Measurements from ENCODE around the gene FBP1.
"Not testable (repeated sequence)": the region's sequence is repeated elsewhere in the genome, so short reads cannot be mapped to it uniquely, and the experiment has no call there.

FBP1 gene

GRCh38 chr9:94612071-94612470, 27.2 kb downstream of the FBP1 start:
- no peak for DNase-seq

GRCh38 chr9:94611638-94612068, 27.7 kb downstream of the FBP1 start:
- no peak for DNase-seq

GRCh38 chr9:94610181-94610606, 29.1 kb downstream of the FBP1 start:
- DNase-seq, result no peak

- no peak for DNase-seq
These were observed 32.0 kb downstream of the FBP1 start for GRCh38 chr9:94607423-94607691.

- no peak for DNase-seq
These were observed 32.5 kb downstream of the FBP1 start for GRCh38 chr9:94606646-94607422.

- peak; percentile 64 for DNase-seq
These were observed 35.8 kb downstream of the FBP1 start for GRCh38 chr9:94603259-94604160.

GRCh38 chr9:94602666-94603065, 36.7 kb downstream of the FBP1 start:
- no peak for DNase-seq

- no peak for DNase-seq
These were observed 38.6 kb downstream of the FBP1 start for GRCh38 chr9:94600715-94601114.

GRCh38 chr9:94600258-94600657, 39.1 kb downstream of the FBP1 start:
- no peak for DNase-seq

GRCh38 chr9:94599102-94599501, 40.2 kb downstream of the FBP1 start:
- no peak for DNase-seq

GRCh38 chr9:94593459-94594345, 45.6 kb downstream of the FBP1 start, which contains the start of gene FBP2:
Gene FBP2 (minus strand): TSS chr9:94593824. CDS start chr9:94593726, 98 bp downstream.
- DNase-seq, result no peak

GRCh38 chr9:94592683-94593082, 46.6 kb downstream of the FBP1 start:
- DNase-seq, result not testable (repeated sequence)

GRCh38 chr9:94591876-94592275, 47.4 kb downstream of the FBP1 start:
- DNase-seq, result no peak

GRCh38 chr9:94591046-94591545, 48.2 kb downstream of the FBP1 start:
- DNase-seq, result not testable (repeated sequence)

- DNase-seq, result no peak
These were observed 50.6 kb downstream of the FBP1 start for GRCh38 chr9:94588681-94589080.

- peak; percentile 47 for DNase-seq
These were observed 52.5 kb downstream of the FBP1 start for GRCh38 chr9:94586814-94587213.

- DNase-seq, result peak; percentile 54
These were observed 53.0 kb downstream of the FBP1 start for GRCh38 chr9:94586316-94586715.

GRCh38 chr9:94584555-94584954, 54.8 kb downstream of the FBP1 start:
- DNase-seq, result no peak

- DNase-seq, result no peak
These were observed 57.6 kb downstream of the FBP1 start for GRCh38 chr9:94581728-94582127.

GRCh38 chr9:94577571-94577970, 61.7 kb downstream of the FBP1 start:
- no peak for DNase-seq

GRCh38 chr9:94577036-94577435, 62.3 kb downstream of the FBP1 start:
- no peak for DNase-seq

- peak; percentile 47 for DNase-seq
These were observed 63.2 kb downstream of the FBP1 start for GRCh38 chr9:94576131-94576530.

Measured in suppressor macrophage treated with lipopolysaccharide for 4 hours (primary cell).